ENCODE measurements around the gene PADI2. TPM values are rescaled to one million over a fixed set of nuclear protein-coding genes. Genes with fewer than 3 reads are reported as not detected.

The PADI2 gene
- total and polyA plus RNA-seq, 2 donors (not counting 1 experiment from before 2014, with no cell fraction given), result 0.25 to 14.2 TPM

- peak overlapping the region; percentile 26 to 56 for H3K27ac ChIP-seq (ENCODE audit: low read length in 2 of 2)
- H3K27me3 ChIP-seq (replicated peaks in 1 of 4; ENCODE audit: control extremely low read depth in 1 of 4, control insufficient read depth in 3 of 4, insufficient read depth in 4 of 4, low read length in 3 of 4), result no peaks in the 10 kb centered on the region
- no peak for ATAC-seq (ENCODE audit: low read depth)
- Mint-ChIP-seq H3K27me3 (no peaks in the 10 kb centered on the region), H3K4me3 (no peak overlapping the region), H3K27ac (no peak overlapping the region), H3K9me3 (ENCODE audit: insufficient read depth) (no peaks in the 10 kb centered on the region), H3K4me1 (peaks cover 25% of the 10 kb centered on the region)
- DNase-seq, result no peak
- H4K20me1 ChIP-seq (ENCODE audit: control insufficient read depth, insufficient read depth, low read length, poor library complexity, severe bottlenecking), result peaks cover 31% of the 10 kb centered on the region
- CTCF ChIA-PET, result interaction anchor here (0.7 to 6.9 kb wide), 14 partner anchors 10 to 1423 kb away, joined by 3 to 73 read pairs (median 4); no protein-coding TSS in a partner anchor
- TF ChIP-seq EZH2 (IDR thresholded peaks at IDR 0.05; ENCODE audit: borderline replicate concordance, insufficient read depth, low read depth, low read length, poor library complexity, severe bottlenecking) (no peak), CTCF (IDR thresholded peaks at IDR 0.05) (peak; percentile 45)
- POLR2A ChIA-PET, result interaction anchor here (0.7 kb wide), 1 partner anchor 142 kb away, joined by 3 read pairs; no protein-coding TSS in a partner anchor
- H2AFZ ChIP-seq (ENCODE audit: insufficient read depth, low read depth, low read length, poor library complexity, severe bottlenecking), result no peak overlapping the region
- intact Hi-C loops (cut with micrococcal nuclease), result loop anchor here (1.0 to 2.0 kb wide), 2 partner anchors 95 to 133 kb away; no protein-coding TSS in a partner anchor
- H3K9me3 ChIP-seq (ENCODE audit: control extremely low read depth in 1 of 3, control insufficient read depth in 2 of 3, insufficient read depth in 1 of 3, low read length in 2 of 3), result no peaks in the 10 kb centered on the region
- 40% methylated on average over 1 of the region's 3 CpGs for WGBS (ENCODE audit: insufficient coverage)
- no peak overlapping the region for H3K4me3 ChIP-seq (ENCODE audit: control extremely low read depth in 1 of 5, extremely low read depth in 1 of 5, insufficient read depth in 1 of 5, low read depth in 2 of 5, low read length in 4 of 5)
- peaks cover 6 to 11% of the 10 kb centered on the region in 2 donors for H3K4me1 ChIP-seq (ENCODE audit: control insufficient read depth in 2 of 2, insufficient read depth in 2 of 2, low read length in 2 of 2)
- H3K36me3 ChIP-seq (replicated peaks in 1 of 2; ENCODE audit: control extremely low read depth in 1 of 2, control insufficient read depth in 1 of 2, extremely low read depth in 1 of 2, insufficient read depth in 2 of 2, low read length in 1 of 2), result peaks cover 2 to 41% of the 10 kb centered on the region in 2 experiments
- peak overlapping the region; percentile 66 for H3K4me2 ChIP-seq (replicated peaks; ENCODE audit: low read depth, low read length, poor library complexity, severe bottlenecking)
- peaks cover 77% of the 10 kb centered on the region for H3K79me2 ChIP-seq (ENCODE audit: control insufficient read depth, insufficient read depth, low read length)
- H3K9ac ChIP-seq (ENCODE audit: low read length), result peak overlapping the region; percentile 38
Measured at GRCh38 chr1:17046334-17046657, 73.0 kb downstream of the PADI2 start.

GRCh38 chr1:17045634-17046333, 73.5 kb downstream of the PADI2 start:
- H3K27me3 ChIP-seq (replicated peaks in 1 of 4; ENCODE audit: control extremely low read depth in 1 of 4, control insufficient read depth in 3 of 4, insufficient read depth in 4 of 4, low read length in 3 of 4), result no peaks in the 10 kb centered on the region
- TF ChIP-seq EZH2 (IDR thresholded peaks at IDR 0.05; ENCODE audit: borderline replicate concordance, insufficient read depth, low read depth, low read length, poor library complexity, severe bottlenecking), result no peak
- TF ChIP-seq CTCF (IDR thresholded peaks at IDR 0.05), result peak; percentile 76
- H4K20me1 ChIP-seq (ENCODE audit: control insufficient read depth, insufficient read depth, low read length, poor library complexity, severe bottlenecking), result peaks cover 31% of the 10 kb centered on the region
- Mint-ChIP-seq H3K9me3 (ENCODE audit: insufficient read depth) (no peaks in the 10 kb centered on the region), H3K27me3 (no peaks in the 10 kb centered on the region), H3K4me3 (peak overlapping the region; percentile 83), H3K27ac (peak overlapping the region; percentile 84), H3K4me1 (peaks cover 19% of the 10 kb centered on the region)
- intact Hi-C loops (cut with micrococcal nuclease), result loop anchor here (1.0 to 2.0 kb wide), 2 partner anchors 94 to 133 kb away; no protein-coding TSS in a partner anchor
- H3K9ac ChIP-seq (ENCODE audit: low read length), result peak overlapping the region; percentile 38
- ChIA-PET POLR2A (interaction anchor here (0.6 to 0.7 kb wide), 2 partner anchors 33 to 141 kb away, joined by 3 read pairs; no protein-coding TSS in a partner anchor), CTCF (interaction anchor here (0.7 to 6.9 kb wide), 15 partner anchors 9 to 1424 kb away, joined by 3 to 73 read pairs (median 4); no protein-coding TSS in a partner anchor)
- H3K4me3 ChIP-seq (ENCODE audit: control extremely low read depth in 1 of 5, extremely low read depth in 1 of 5, insufficient read depth in 1 of 5, low read depth in 2 of 5, low read length in 4 of 5), result peak overlapping the region in 4 of 5 experiments; percentile 5 to 36 (median 30)
- no peaks in the 10 kb centered on the region for H3K9me3 ChIP-seq (ENCODE audit: control extremely low read depth in 1 of 3, control insufficient read depth in 2 of 3, insufficient read depth in 1 of 3, low read length in 2 of 3)
- H3K4me2 ChIP-seq (replicated peaks; ENCODE audit: low read depth, low read length, poor library complexity, severe bottlenecking), result peak overlapping the region; percentile 66
- whole genome bisulfite sequencing (ENCODE audit: insufficient coverage), result 0% methylated on average over 3 of the region's 9 CpGs
- peak overlapping the region; percentile 26 to 56 for H3K27ac ChIP-seq (ENCODE audit: low read length in 2 of 2)
- H3K4me1 ChIP-seq (ENCODE audit: control insufficient read depth in 2 of 2, insufficient read depth in 2 of 2, low read length in 2 of 2), result peaks cover 6 to 11% of the 10 kb centered on the region in 2 donors
- peaks cover 76% of the 10 kb centered on the region for H3K79me2 ChIP-seq (ENCODE audit: control insufficient read depth, insufficient read depth, low read length)
- ATAC-seq (ENCODE audit: low read depth), result peak; percentile 75
- peak; percentile 53 for DNase-seq
- H3K36me3 ChIP-seq (replicated peaks in 1 of 2; ENCODE audit: control extremely low read depth in 1 of 2, control insufficient read depth in 1 of 2, extremely low read depth in 1 of 2, insufficient read depth in 2 of 2, low read length in 1 of 2), result peaks cover 2 to 39% of the 10 kb centered on the region in 2 experiments
- H2AFZ ChIP-seq (ENCODE audit: insufficient read depth, low read depth, low read length, poor library complexity, severe bottlenecking), result peak overlapping the region; percentile 32

All from B cell (primary cell).